ENCODE results near the gene AKAP13. TPM values are rescaled to one million over a fixed set of nuclear protein-coding genes. Genes with fewer than 3 reads are reported as not detected.

AKAP13 gene
- total RNA-seq, 1 experiment from 2014 or later: 47.3 TPM

GRCh38 chr15:85571780-85572179 lies 191.4 kb downstream of the AKAP13 start:
- peaks cover 4% of the 10 kb centered on the region in 2 experiments; a peak in 2 of 4 replicates for H3K4me1 Mint-ChIP-seq
- Histone ChIP-seq H3T11ph (ENCODE audit: low read length) (no peak overlapping the region), H3K18ac (ENCODE audit: insufficient read length, low read depth, low read length) (no peak overlapping the region), H3K9ac (ENCODE audit: extremely low read depth, insufficient read length, low read length) (no peak overlapping the region), H3K9me3 (ENCODE audit: control insufficient read depth, low read depth, low read length) (no peaks in the 10 kb centered on the region), H3K4me1 (ENCODE audit: insufficient read depth, low read length) (no peaks in the 10 kb centered on the region), H2BK12ac (ENCODE audit: insufficient read length, low read depth, low read length) (no peak overlapping the region), H2AK5ac (ENCODE audit: insufficient read length, low read length) (no peak overlapping the region), H2BK15ac (ENCODE audit: low read depth, low read length) (no peak overlapping the region), H3K56ac (ENCODE audit: insufficient read length, low read depth, low read length) (no peak overlapping the region), H2BK20ac (ENCODE audit: low read depth, low read length, poor library complexity, severe bottlenecking) (no peak overlapping the region), H4K5ac (ENCODE audit: insufficient read length, low read depth, low read length) (no peak overlapping the region), H3K4me2 (ENCODE audit: insufficient read depth, insufficient read length, low read length) (no peak overlapping the region), H3K27ac (ENCODE audit: insufficient read length, low read depth, low read length) (no peak overlapping the region), H3K79me2 (ENCODE audit: insufficient read depth, low read length) (no peaks in the 10 kb centered on the region), H4K8ac (replicated peaks; ENCODE audit: insufficient read length, low read depth, low read length) (no peak overlapping the region), H3K4ac (ENCODE audit: low read depth, low read length) (no peak overlapping the region), H3K23me2 (ENCODE audit: insufficient read length, low read depth, low read length, poor library complexity, severe bottlenecking) (no peaks in the 10 kb centered on the region), H2BK5ac (ENCODE audit: insufficient read length, low read length) (no peak overlapping the region), H2BK120ac (ENCODE audit: low read depth, low read length, poor library complexity, severe bottlenecking) (no peak overlapping the region), H4K20me1 (ENCODE audit: control insufficient read depth, insufficient read depth, insufficient read length) (no peaks in the 10 kb centered on the region), H3K23ac (ENCODE audit: insufficient read length, low read depth, low read length) (no peak overlapping the region), H3K79me1 (ENCODE audit: insufficient read depth, low read depth, low read length, poor library complexity, severe bottlenecking) (no peaks in the 10 kb centered on the region), H3K14ac (ENCODE audit: insufficient read depth, low read length) (no peak overlapping the region), H2AFZ (ENCODE audit: low read length) (no peak overlapping the region), H3K27me3 (ENCODE audit: insufficient read depth, low read length) (no peaks in the 10 kb centered on the region), H4K91ac (ENCODE audit: insufficient read length, low read depth, low read length) (no peak overlapping the region)
- no peak for DNase-seq
- no peak overlapping the region for H3K4me3 Mint-ChIP-seq
- H3K27ac Mint-ChIP-seq: peak overlapping the region in 1 of 3 experiments; percentile 13; a peak in 2 of 7 replicates
- peaks cover 0 to 5% (median 3%) of the 10 kb centered on the region in 3 experiments; a peak in 4 of 7 replicates for H3K36me3 Mint-ChIP-seq (ENCODE audit: insufficient read depth in 1 of 3, low read depth in 3 of 3)
- TF ChIP-seq, protein P1, sequence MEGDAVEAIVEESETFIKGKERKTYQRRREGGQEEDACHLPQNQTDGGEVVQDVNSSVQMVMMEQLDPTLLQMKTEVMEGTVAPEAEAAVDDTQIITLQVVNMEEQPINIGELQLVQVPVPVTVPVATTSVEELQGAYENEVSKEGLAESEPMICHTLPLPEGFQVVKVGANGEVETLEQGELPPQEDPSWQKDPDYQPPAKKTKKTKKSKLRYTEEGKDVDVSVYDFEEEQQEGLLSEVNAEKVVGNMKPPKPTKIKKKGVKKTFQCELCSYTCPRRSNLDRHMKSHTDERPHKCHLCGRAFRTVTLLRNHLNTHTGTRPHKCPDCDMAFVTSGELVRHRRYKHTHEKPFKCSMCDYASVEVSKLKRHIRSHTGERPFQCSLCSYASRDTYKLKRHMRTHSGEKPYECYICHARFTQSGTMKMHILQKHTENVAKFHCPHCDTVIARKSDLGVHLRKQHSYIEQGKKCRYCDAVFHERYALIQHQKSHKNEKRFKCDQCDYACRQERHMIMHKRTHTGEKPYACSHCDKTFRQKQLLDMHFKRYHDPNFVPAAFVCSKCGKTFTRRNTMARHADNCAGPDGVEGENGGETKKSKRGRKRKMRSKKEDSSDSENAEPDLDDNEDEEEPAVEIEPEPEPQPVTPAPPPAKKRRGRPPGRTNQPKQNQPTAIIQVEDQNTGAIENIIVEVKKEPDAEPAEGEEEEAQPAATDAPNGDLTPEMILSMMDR (conservative IDR thresholded peaks at IDR 0.05): no peak
- H3K9me3 Mint-ChIP-seq: no peaks in the 10 kb centered on the region
- no peaks in the 10 kb centered on the region for H3K27me3 Mint-ChIP-seq (ENCODE audit: low read depth)
- no CpG with 5 or more reads among the region's 1 CpG for WGBS (ENCODE audit: extremely low coverage, insufficient read length, low lambda C conversion rate)
